K562 (cell line): ENCODE data around the gene HES4. TPM values are rescaled to one million over a fixed set of nuclear protein-coding genes. Genes with fewer than 3 reads are reported as not detected.

ENCODE experiments used
- ARNT ChIP-seq, 2 experiments: fragments of 450-650 bp; IDR thresholded peaks; 2 replicates each; pipeline ENCODE4 v1.6.1; 2016; ENCODE audit warnings: mild to moderate bottlenecking in 1 of 2
- BHLHE40 ChIP-seq: IDR thresholded peaks from 2 replicates; pipeline ENCODE4 v1.6.1; 2011; ENCODE audit warnings: low read length, improper control_type of control experiment
- DACH1 ChIP-seq: fragments of 450-650 bp; IDR thresholded peaks from 2 replicates; pipeline ENCODE4 v1.6.1; 2018; ENCODE audit not compliant: partially characterized antibody
- ESRRA ChIP-seq: fragments of 450-650 bp; IDR thresholded peaks from 2 replicates; pipeline ENCODE4 v1.6.1; 2014; ENCODE audit warnings: low read depth, mild to moderate bottlenecking, moderate library complexity, borderline replicate concordance
- FOXA1 ChIP-seq: fragments of 450-650 bp; IDR thresholded peaks from 2 replicates; pipeline ENCODE4 v1.6.1; 2016; ENCODE audit warnings: mild to moderate bottlenecking, borderline replicate concordance
- GABPB2 ChIP-seq: fragments of 250-450 bp; sonication (Bioruptor Pico); conservative IDR thresholded peaks from 2 replicates; pipeline ENCODE4 v1.5.1; 2021; ENCODE audit warnings: mild to moderate bottlenecking
- GATAD2A ChIP-seq: fragments of 450-650 bp; IDR thresholded peaks from 2 replicates; pipeline ENCODE4 v1.6.1; 2017
- GTF2E2 ChIP-seq: fragments of 200-800 bp; sonication (Bioruptor generic); IDR thresholded peaks from 2 replicates; pipeline ENCODE4 v1.6.1; 2016; ENCODE audit warnings: missing genetic modification characterization, missing compliant biosample characterization
- HDAC3 ChIP-seq: fragments of 450-650 bp; IDR thresholded peaks from 2 replicates; pipeline ENCODE4 v1.6.1; 2018; ENCODE audit warnings: borderline replicate concordance, mild to moderate bottlenecking, moderate library complexity; ENCODE audit not compliant: partially characterized antibody
- HMGN3 ChIP-seq: IDR thresholded peaks from 2 replicates; pipeline ENCODE4 v1.6.1; 2011; ENCODE audit warnings: borderline replicate concordance, low read depth, mild to moderate bottlenecking, mixed read lengths, low read length; ENCODE audit not compliant: insufficient read length; ENCODE audit errors: extremely low read depth
- KAT8 ChIP-seq: fragments of 450-650 bp; IDR thresholded peaks from 2 replicates; pipeline ENCODE4 v1.6.1; 2016; ENCODE audit warnings: low read depth, mild to moderate bottlenecking
- PHF20 ChIP-seq: fragments of 450-650 bp; IDR thresholded peaks from 2 replicates; pipeline ENCODE4 v1.6.1; 2018; ENCODE audit not compliant: partially characterized antibody
- POLR2G ChIP-seq: fragments of 200-400 bp; formaldehyde crosslinking; IDR thresholded peaks from 2 replicates; pipeline ENCODE4 v1.6.1; 2017; ENCODE audit warnings: low read depth, mild to moderate bottlenecking, antibody characterized with exemption, low read length, moderate library complexity
- POLR2H ChIP-seq: IDR thresholded peaks from 2 replicates; pipeline ENCODE4 v1.6.1; 2016; ENCODE audit warnings: missing genetic modification characterization, low read depth, mild to moderate bottlenecking, control low read depth, missing compliant biosample characterization, moderate library complexity
- POLR3A ChIP-seq: IDR thresholded peaks from 2 replicates; pipeline ENCODE4 v1.6.1; 2011; ENCODE audit warnings: borderline replicate concordance, mild to moderate bottlenecking, moderate library complexity; ENCODE audit not compliant: insufficient read length, insufficient read depth; ENCODE audit errors: extremely low read depth
- RB1 ChIP-seq: fragments of 450-650 bp; IDR thresholded peaks from 2 replicates; pipeline ENCODE4 v1.6.1; 2017; ENCODE audit warnings: low read depth, mild to moderate bottlenecking
- RBM15 ChIP-seq: fragments of 200-400 bp; formaldehyde crosslinking; IDR thresholded peaks from 2 replicates; pipeline ENCODE4 v1.6.1; 2018; ENCODE audit warnings: mild to moderate bottlenecking, low read length, moderate library complexity; ENCODE audit not compliant: insufficient read depth
- SMARCB1 ChIP-seq: IDR thresholded peaks from 2 replicates; pipeline ENCODE4 v1.6.1; 2011; ENCODE audit warnings: improper control_type of control experiment, low read depth; ENCODE audit not compliant: insufficient read length
- STAT5A ChIP-seq: IDR thresholded peaks from 2 replicates; pipeline ENCODE4 v1.6.1; 2012; ENCODE audit warnings: low read length, inconsistent platforms, borderline replicate concordance
- TAF9B ChIP-seq: fragments of 450-650 bp; IDR thresholded peaks from 2 replicates; pipeline ENCODE4 v1.6.1; 2018; ENCODE audit warnings: mild to moderate bottlenecking; ENCODE audit not compliant: partially characterized antibody
- TBP ChIP-seq: optimal IDR thresholded peaks from 2 replicates; pipeline ENCODE3; 2011; ENCODE audit warnings: low read depth, low read length, improper control_type of control experiment
- TCF7L2 ChIP-seq: fragments of 150-350 bp; IDR thresholded peaks from 2 replicates; pipeline ENCODE4 v1.6.1; 2016; ENCODE audit warnings: low read depth, mild to moderate bottlenecking, low read length, moderate library complexity
- ZFPM2 ChIP-seq: fragments of 250-450 bp; sonication (Bioruptor Pico); IDR thresholded peaks from 2 replicates; pipeline ENCODE4 v1.5.1; 2022; ENCODE audit warnings: mild to moderate bottlenecking
- ZNF24 ChIP-seq: fragments of 450-650 bp; IDR thresholded peaks from 2 replicates; pipeline ENCODE4 v1.6.1; 2016
- polyA plus RNA-seq, 8 experiments: library from polyadenylated mRNA; depleted of rRNA in 4 of 8; stranded (reverse) in 5 of 8; unstranded in 3 of 8; fragments of >200 nt; fragmentation: Nextera tagmentation in 2 of 8; fragmentation: Illumina TruSeq in 1 of 8; extraction: Ambion mirVana in 2 of 8; extraction: Trizol in 1 of 8; gene quantifications; 2 replicates each; pipeline versions ENCODE4 v1.2.1 to v1.2.3, GENCODE V29; 2011 to 2014; ENCODE audit warnings: inconsistent platforms in 1 of 8, missing spikeins in 1 of 8
- total RNA-seq, 7 experiments: library from RNA; depleted of rRNA in 6 of 7; stranded (reverse); fragments of >200 nt in 6 of 7; fragmentation: Illumina TruSeq in 2 of 7; extraction: Trizol in 2 of 7; gene quantifications; 2 replicates each; pipeline versions ENCODE4 v1.2.1 to v1.2.3, GENCODE V29; 2011 to 2021; ENCODE audit warnings: low replicate concordance in 1 of 7
- TF ChIP-seq, protein P1 (sequence below), 3 experiments: IDR thresholded peaks in 2 of 3; conservative IDR thresholded peaks in 1 of 3; 2 replicates each; pipeline ENCODE4 v1.5.1; 2011 to 2012; ENCODE audit warnings: low read length in 3 of 3, mild to moderate bottlenecking in 3 of 3, control low read depth in 2 of 3, improper control_type of control experiment in 1 of 3, inconsistent platforms in 1 of 3, low read depth in 1 of 3, mixed read lengths in 1 of 3, moderate library complexity in 1 of 3; ENCODE audit not compliant: insufficient read depth in 2 of 3
- TF ChIP-seq, protein P2 (sequence below): fragments of 250-450 bp; sonication (Bioruptor Pico); IDR thresholded peaks from 2 replicates; pipeline ENCODE4 v1.8.0; 2021; ENCODE audit warnings: borderline replicate concordance, mild to moderate bottlenecking, moderate library complexity; ENCODE audit not compliant: poor library complexity, severe bottlenecking
- TF ChIP-seq, protein P3 (sequence below): fragments of 250-450 bp; sonication (Bioruptor Pico); IDR thresholded peaks from 2 replicates; pipeline ENCODE4 v1.5.0; 2021
- TF ChIP-seq, protein P4 (sequence below): fragments of 250-450 bp; sonication (Bioruptor Pico); IDR thresholded peaks from 2 replicates; pipeline ENCODE4 v1.8.0; 2021; ENCODE audit warnings: moderate library complexity, mild to moderate bottlenecking, inconsistent platforms

The HES4 gene
- total and polyA plus RNA-seq, 9 of the 15 experiments (the other 6 are each of a cell fraction or from before 2014, with no cell fraction given), result 0.21 to 43.7 (median 5.3) TPM; not detected in 2

DNA sequence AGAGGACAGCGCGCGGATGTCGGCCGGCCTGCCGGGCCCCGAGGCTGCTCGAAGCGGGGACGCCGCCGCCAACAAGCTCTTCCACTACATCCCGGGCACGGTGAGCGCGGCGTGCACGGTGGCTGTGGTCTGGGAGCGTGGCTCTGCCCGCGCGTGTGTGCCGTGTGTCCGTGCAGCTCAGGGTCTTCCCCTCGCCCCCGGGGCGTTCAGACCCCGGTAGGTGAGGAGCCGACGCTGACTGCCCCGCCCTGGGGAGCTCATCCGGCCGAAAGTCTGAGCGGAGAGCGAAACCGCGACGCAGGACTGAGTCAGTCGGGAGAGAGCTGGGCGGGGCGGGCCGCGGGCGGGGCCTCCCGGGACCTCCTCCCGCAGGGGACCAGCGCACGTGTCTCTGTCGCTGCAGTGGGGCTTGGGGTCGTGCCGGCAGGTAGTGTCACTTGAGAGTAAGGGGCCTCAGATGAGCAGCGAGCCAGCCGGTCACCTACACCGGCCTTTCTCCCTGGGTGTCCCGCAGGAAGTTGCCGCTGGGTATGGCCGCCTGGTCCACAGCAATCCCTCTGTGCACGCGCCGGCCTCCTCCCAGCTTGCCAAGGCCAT lies 33.1 kb downstream of the HES4 start (continued):
- no peak for TF ChIP-seq POLR2H
- TF ChIP-seq, protein P1, sequence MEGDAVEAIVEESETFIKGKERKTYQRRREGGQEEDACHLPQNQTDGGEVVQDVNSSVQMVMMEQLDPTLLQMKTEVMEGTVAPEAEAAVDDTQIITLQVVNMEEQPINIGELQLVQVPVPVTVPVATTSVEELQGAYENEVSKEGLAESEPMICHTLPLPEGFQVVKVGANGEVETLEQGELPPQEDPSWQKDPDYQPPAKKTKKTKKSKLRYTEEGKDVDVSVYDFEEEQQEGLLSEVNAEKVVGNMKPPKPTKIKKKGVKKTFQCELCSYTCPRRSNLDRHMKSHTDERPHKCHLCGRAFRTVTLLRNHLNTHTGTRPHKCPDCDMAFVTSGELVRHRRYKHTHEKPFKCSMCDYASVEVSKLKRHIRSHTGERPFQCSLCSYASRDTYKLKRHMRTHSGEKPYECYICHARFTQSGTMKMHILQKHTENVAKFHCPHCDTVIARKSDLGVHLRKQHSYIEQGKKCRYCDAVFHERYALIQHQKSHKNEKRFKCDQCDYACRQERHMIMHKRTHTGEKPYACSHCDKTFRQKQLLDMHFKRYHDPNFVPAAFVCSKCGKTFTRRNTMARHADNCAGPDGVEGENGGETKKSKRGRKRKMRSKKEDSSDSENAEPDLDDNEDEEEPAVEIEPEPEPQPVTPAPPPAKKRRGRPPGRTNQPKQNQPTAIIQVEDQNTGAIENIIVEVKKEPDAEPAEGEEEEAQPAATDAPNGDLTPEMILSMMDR (IDR thresholded peaks at IDR 0.05 in 2 of 3, conservative IDR thresholded peaks at IDR 0.05 in 1 of 3; ENCODE audit: insufficient read depth in 2 of 3, low read depth in 1 of 3, low read length in 3 of 3), result no peak
- TF ChIP-seq POLR3A, result no peak
- TF ChIP-seq GTF2E2 (tag), result no peak
- peak; percentile 91 for TF ChIP-seq BHLHE40
- TF ChIP-seq, protein P2, sequence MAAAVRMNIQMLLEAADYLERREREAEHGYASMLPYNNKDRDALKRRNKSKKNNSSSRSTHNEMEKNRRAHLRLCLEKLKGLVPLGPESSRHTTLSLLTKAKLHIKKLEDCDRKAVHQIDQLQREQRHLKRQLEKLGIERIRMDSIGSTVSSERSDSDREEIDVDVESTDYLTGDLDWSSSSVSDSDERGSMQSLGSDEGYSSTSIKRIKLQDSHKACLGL, result no peak
- TF ChIP-seq TCF7L2, result no peak
- TF ChIP-seq HDAC3, result no peak
- TF ChIP-seq, protein P3, sequence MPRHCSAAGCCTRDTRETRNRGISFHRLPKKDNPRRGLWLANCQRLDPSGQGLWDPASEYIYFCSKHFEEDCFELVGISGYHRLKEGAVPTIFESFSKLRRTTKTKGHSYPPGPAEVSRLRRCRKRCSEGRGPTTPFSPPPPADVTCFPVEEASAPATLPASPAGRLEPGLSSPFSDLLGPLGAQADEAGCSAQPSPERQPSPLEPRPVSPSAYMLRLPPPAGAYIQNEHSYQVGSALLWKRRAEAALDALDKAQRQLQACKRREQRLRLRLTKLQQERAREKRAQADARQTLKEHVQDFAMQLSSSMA (CRISPR knock-in tag), result no peak
- TF ChIP-seq GABPB2 (CRISPR knock-in tag), result no peak
- no peak for TF ChIP-seq GATAD2A
- TF ChIP-seq ZFPM2, result no peak
- no peak for TF ChIP-seq RBM15
- TF ChIP-seq DACH1, result no peak
- no peak for TF ChIP-seq ZNF24
- TF ChIP-seq TAF9B, result no peak
- TF ChIP-seq ARNT (IDR thresholded peaks at IDR 0.05), result no peak
- TF ChIP-seq, protein P4, sequence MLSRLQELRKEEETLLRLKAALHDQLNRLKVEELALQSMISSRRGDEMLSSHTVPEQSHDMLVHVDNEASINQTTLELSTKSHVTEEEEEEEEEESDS (CRISPR knock-in tag), result no peak
- peak; percentile 42; the same call in 1 of the 2 replicates for TF ChIP-seq ESRRA
- TF ChIP-seq PHF20, result peak; percentile 74
- TF ChIP-seq FOXA1, result no peak
- peak; percentile 32 for TF ChIP-seq TBP
- no peak for TF ChIP-seq STAT5A
- TF ChIP-seq KAT8, result no peak
- peak; percentile 49 for TF ChIP-seq HMGN3
- peak; percentile 58; the same call in 1 of the 2 replicates for TF ChIP-seq RB1
- TF ChIP-seq POLR2G, result peak; percentile 88
- no peak for TF ChIP-seq SMARCB1
